Measurements from ENCODE around the gene PCDHGC5. TPM values are rescaled to one million over a fixed set of nuclear protein-coding genes. Genes with fewer than 3 reads are reported as not detected.
A peak's percentile ranks its signal among the peaks of the same experiment; 100 is the strongest.

Gene PCDHGC5
- total and polyA plus RNA-seq, 7 donors: 0.26 to 5.6 (median 1.6) TPM; not detected in 1

DNA sequence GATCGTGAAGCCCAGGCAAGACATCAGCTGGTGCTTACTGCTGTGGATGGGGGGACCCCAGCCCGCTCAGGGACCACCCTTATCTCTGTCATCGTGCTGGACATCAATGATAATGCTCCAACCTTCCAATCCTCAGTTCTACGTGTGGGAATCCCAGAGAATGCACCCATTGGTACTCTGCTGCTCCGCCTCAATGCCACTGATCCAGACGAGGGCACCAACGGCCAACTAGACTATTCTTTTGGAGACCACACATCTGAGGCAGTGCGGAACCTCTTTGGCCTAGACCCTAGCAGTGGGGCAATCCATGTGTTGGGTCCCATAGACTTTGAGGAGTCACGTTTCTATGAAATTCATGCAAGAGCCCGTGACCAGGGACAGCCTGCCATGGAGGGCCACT is 960 bp downstream of the PCDHGC5 start:
- Histone ChIP-seq H3K27me3 (no peaks in the 10 kb centered on the region), H3K36me3 (peaks cover 0 to 35% (median 4%) of the 10 kb centered on the region in 4 donors), H3K4me1 (peaks cover 0 to 68% (median 43%) of the 10 kb centered on the region in 4 donors), H3K4me3 (no peak overlapping the region), H3K27ac (peak overlapping the region in 1 of 4 donors; percentile 59), H3K9me3 (no peaks in the 10 kb centered on the region)
- WGBS, 2 donors: 91 to 92% methylated on average over 10 of the region's 10 CpGs
- no peak for DNase-seq
- TF ChIP-seq POLR2A (IDR thresholded peaks at IDR 0.05): no peak
- TF ChIP-seq, protein P1, sequence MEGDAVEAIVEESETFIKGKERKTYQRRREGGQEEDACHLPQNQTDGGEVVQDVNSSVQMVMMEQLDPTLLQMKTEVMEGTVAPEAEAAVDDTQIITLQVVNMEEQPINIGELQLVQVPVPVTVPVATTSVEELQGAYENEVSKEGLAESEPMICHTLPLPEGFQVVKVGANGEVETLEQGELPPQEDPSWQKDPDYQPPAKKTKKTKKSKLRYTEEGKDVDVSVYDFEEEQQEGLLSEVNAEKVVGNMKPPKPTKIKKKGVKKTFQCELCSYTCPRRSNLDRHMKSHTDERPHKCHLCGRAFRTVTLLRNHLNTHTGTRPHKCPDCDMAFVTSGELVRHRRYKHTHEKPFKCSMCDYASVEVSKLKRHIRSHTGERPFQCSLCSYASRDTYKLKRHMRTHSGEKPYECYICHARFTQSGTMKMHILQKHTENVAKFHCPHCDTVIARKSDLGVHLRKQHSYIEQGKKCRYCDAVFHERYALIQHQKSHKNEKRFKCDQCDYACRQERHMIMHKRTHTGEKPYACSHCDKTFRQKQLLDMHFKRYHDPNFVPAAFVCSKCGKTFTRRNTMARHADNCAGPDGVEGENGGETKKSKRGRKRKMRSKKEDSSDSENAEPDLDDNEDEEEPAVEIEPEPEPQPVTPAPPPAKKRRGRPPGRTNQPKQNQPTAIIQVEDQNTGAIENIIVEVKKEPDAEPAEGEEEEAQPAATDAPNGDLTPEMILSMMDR (IDR thresholded peaks at IDR 0.05): no peak
- TF ChIP-seq POLR2AphosphoS5 (IDR thresholded peaks at IDR 0.05): no peak
- no peak for TF ChIP-seq EP300 (IDR thresholded peaks at IDR 0.05)
- intact Hi-C loops (cut with DNase I): no loop called here

DNA sequence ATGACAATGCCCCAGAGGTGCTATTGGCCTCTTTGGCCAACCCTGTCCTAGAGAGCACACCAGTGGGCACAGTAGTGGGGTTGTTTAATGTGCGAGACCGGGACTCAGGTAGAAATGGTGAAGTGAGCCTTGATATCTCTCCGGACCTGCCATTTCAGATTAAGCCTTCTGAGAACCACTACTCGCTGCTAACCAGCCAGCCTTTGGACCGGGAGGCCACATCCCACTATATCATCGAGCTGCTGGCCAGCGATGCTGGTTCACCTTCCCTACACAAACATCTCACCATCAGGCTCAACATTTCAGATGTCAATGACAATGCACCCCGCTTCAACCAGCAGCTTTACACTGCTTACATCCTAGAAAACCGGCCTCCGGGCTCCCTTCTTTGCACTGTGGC is 1.4 kb downstream of the PCDHGC5 start:
- no peak for DNase-seq
- no peaks in the 10 kb centered on the region for H3K27me3 ChIP-seq
- H3K9me3 ChIP-seq: no peaks in the 10 kb centered on the region
- intact Hi-C loops (cut with DNase I): no loop called here
- peaks cover 0 to 40% (median 4%) of the 10 kb centered on the region in 4 donors for H3K36me3 ChIP-seq
- 94 to 96% methylated on average over 10 of the region's 10 CpGs for WGBS, 2 donors
- H3K4me1 ChIP-seq: peaks cover 0 to 64% (median 39%) of the 10 kb centered on the region in 4 donors
- no peak overlapping the region for H3K27ac ChIP-seq
- H3K4me3 ChIP-seq: no peak overlapping the region
- TF ChIP-seq POLR2AphosphoS5 (IDR thresholded peaks at IDR 0.05): no peak
- no peak for TF ChIP-seq POLR2A (IDR thresholded peaks at IDR 0.05)
- TF ChIP-seq, protein P1 (IDR thresholded peaks at IDR 0.05): no peak
- TF ChIP-seq EP300 (IDR thresholded peaks at IDR 0.05): no peak

DNA sequence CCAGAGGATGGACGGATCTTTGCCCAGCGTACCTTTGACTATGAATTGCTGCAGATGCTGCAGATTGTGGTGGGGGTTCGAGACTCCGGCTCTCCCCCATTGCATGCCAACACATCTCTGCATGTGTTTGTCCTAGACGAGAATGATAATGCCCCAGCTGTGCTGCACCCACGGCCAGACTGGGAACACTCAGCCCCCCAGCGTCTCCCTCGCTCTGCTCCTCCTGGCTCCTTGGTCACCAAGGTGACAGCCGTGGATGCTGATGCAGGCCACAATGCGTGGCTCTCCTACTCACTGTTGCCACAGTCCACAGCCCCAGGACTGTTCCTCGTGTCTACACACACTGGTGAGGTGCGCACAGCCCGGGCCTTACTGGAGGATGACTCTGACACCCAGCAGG is 1.9 kb downstream of the PCDHGC5 start:
- Histone ChIP-seq H3K4me3 (no peak overlapping the region), H3K27me3 (no peaks in the 10 kb centered on the region), H3K9me3 (no peaks in the 10 kb centered on the region), H3K27ac (no peak overlapping the region), H3K4me1 (peaks cover 0 to 59% (median 35%) of the 10 kb centered on the region in 4 donors), H3K36me3 (peaks cover 0 to 40% (median 4%) of the 10 kb centered on the region in 4 donors)
- TF ChIP-seq POLR2AphosphoS5 (IDR thresholded peaks at IDR 0.05) (no peak), POLR2A (IDR thresholded peaks at IDR 0.05) (no peak), EP300 (IDR thresholded peaks at IDR 0.05) (no peak)
- TF ChIP-seq, protein P1 (IDR thresholded peaks at IDR 0.05): no peak
- intact Hi-C loops (cut with DNase I): no loop called here
- DNase-seq: no peak
- WGBS, 2 donors: 91 to 94% methylated on average over 13 of the region's 13 CpGs

DNA sequence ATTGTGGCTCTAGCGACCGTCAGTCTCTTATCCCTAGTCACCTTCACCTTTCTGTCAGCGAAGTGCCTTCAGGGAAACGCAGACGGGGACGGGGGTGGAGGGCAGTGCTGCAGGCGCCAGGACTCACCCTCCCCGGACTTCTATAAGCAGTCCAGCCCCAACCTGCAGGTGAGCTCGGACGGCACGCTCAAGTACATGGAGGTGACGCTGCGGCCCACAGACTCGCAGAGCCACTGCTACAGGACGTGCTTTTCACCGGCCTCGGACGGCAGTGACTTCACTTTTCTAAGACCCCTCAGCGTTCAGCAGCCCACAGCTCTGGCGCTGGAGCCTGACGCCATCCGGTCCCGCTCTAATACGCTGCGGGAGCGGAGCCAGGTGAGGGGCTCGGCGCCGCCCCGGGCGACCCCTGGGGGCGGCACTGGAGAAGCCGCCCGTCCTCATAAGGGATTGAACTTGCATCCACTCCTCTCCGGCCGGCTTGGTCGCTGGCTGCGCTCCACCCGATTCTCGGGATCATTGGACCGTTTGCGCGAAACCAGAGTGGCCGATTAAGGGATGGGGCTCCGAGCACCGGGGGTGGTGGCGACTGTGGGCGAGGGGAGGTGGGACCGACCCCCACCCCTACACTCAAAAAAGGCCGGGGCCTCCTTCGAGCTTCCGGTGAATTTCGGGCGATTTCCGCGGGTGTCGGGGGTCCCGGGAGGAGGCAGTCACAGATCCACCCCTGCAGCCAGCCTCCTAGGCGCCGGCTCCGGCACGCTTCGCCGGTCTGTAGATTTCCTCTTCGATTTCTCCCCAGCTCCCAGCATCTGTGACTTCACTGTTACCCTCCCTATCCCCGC is 2.7 kb downstream of the PCDHGC5 start:
- H3K4me3 ChIP-seq: no peak overlapping the region
- WGBS, 2 donors: 30 to 33% methylated on average over 66 of the region's 66 CpGs
- H3K4me1 ChIP-seq: peaks cover 0 to 54% (median 35%) of the 10 kb centered on the region in 4 donors

More for the DNA sequence above, 2.7 kb downstream of the PCDHGC5 start:
- TF ChIP-seq POLR2AphosphoS5 (IDR thresholded peaks at IDR 0.05) (no peak), POLR2A (IDR thresholded peaks at IDR 0.05) (no peak), EP300 (IDR thresholded peaks at IDR 0.05) (no peak)
- TF ChIP-seq, protein P1 (IDR thresholded peaks at IDR 0.05): no peak
- Histone ChIP-seq H3K27me3 (no peaks in the 10 kb centered on the region), H3K27ac (no peak overlapping the region), H3K36me3 (peaks cover 0 to 39% (median 4%) of the 10 kb centered on the region in 4 donors), H3K9me3 (no peaks in the 10 kb centered on the region)
- no peak for DNase-seq
- intact Hi-C loops (cut with DNase I): no loop called here
